HPDE6-E6E7 (cell line): ENCODE measurements around the gene TUBB3.
"Not testable (repeated sequence)": the region's sequence is repeated elsewhere in the genome, so short reads cannot be mapped to it uniquely, and the experiment has no call there.

Source experiments
- DNase-seq: peaks from one replicate; pipeline ENCODE4 v3.0.0; 2011; ENCODE audit warnings: missing footprints; ENCODE audit errors: extremely low spot score

The TUBB3 gene

DNA sequence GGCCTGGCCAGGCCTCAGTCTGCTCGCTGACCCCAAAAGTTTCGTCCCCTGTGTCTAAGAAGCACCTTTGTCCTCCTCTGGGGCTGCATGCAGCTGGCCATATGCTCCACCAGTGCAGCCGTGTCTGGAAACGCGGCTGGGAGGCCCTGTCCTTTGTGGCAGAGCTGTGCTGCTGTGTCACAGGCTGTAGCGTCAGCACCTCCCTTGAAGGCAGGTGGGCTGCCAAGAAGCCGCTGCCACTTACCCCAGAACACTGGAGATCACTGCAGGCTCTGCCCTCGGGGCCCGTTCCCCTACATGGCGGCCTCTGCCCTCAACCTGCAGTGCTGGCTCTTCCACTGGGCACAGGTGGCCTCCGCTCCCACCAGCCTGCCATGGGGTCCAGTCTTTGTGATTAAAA, 20.2 kb upstream of the TUBB3 start:
- no peak for DNase-seq

DNA sequence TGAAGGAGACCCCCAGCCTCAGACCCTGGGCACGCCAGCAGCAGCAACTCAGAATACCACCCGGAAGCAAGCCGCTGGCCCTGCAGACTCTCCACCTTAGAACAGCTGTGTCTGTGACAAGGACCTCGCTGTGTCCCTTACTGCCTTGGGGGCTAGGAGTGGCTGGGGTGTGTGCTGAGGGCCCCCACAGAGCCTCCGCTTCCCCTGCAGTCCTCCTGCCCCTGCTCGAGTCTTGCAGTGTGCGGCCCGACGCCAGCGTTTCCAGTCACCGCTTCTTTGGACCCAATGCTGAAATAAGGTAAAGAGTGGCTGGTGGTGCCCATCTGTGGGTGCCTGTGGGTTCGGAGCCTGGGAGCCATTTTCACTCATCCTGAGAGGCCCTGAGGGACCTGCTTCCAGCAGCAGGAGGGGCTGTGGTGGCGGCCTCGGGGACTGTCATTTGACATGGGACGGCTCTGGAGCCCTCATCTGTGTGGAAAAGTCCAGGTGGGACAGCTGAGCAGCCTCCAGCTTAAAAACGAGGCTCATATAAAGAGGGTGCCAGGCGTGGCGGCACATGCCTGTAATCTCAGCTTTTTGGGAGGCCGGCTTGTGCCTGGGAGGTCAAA, 19.1 kb upstream of the TUBB3 start:
- no peak for DNase-seq

DNA sequence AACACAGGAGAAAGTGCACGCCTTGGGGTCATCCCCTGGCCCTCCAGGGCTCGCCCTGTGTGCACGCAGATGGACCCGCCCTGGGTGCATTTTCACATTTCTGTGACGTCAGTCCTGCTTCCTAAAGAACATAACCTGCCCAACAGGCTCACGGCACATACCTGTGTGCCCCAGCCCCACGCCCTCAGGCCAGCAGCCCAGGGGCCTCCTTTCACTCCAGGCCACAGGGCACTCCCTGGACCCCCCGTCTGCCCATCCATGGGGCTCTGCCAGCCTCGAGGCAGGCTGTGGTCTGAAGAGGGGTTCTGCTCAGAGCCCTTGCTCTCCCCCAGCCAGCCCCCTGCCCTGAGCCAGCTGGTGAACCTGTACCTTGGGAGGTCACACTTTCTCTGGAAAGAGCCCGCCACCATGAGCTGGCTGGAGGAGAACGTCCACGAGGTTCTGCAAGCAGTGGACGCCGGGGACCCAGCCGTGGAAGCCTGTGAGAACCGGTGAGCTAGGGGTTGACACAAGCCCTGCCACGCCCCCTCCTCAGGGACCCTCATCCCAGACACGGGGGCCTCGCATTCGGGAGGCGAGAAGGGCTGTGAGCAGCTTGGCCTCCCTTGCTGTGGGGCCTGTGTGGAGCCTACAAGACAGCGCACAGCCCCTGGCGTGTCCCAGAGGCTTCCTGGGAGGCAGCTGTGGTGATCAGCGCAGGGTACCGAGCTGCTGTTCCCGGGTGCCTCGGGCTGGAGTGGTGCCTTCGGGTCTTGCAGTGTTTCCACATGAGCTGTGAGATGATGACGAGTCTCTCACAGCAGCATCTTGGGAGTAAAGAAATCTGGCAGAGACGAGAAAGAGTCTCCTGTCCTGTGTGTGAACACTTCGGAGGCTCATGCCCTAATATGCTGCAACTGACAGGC, 18.3 kb upstream of the TUBB3 start:
- no peak for DNase-seq

DNA sequence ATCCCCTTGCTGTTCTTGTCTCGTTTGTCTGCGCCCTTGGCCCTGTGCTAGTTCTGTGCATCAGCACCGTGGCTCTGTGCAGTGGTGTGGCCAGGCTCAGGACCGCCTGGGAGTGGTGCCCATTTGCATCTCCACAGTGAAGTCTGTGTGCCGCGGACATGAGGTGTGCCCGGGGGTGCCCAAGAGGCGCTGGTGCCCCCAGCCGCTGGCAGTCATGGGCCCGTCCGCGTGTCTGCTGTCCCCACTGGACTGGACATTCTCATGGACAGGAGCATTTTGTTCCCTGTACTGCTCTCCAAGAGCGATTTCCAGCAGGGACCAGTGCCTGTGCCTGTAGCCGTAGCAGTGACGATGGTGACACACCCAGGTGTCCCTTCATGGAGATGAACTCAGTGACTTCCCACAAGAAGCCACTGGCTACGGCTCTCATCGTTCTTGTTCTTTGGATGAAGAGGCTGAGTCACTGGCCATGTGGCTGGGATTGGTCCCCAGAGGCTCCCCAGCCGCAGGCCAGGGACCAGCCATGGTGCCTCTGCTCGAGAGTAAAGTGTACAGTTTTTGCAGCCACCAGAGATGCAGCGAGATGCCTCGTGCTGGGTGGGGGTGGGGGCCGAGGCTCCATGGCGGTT, 17.5 kb upstream of the TUBB3 start:
- DNase-seq, result no peak

DNA sequence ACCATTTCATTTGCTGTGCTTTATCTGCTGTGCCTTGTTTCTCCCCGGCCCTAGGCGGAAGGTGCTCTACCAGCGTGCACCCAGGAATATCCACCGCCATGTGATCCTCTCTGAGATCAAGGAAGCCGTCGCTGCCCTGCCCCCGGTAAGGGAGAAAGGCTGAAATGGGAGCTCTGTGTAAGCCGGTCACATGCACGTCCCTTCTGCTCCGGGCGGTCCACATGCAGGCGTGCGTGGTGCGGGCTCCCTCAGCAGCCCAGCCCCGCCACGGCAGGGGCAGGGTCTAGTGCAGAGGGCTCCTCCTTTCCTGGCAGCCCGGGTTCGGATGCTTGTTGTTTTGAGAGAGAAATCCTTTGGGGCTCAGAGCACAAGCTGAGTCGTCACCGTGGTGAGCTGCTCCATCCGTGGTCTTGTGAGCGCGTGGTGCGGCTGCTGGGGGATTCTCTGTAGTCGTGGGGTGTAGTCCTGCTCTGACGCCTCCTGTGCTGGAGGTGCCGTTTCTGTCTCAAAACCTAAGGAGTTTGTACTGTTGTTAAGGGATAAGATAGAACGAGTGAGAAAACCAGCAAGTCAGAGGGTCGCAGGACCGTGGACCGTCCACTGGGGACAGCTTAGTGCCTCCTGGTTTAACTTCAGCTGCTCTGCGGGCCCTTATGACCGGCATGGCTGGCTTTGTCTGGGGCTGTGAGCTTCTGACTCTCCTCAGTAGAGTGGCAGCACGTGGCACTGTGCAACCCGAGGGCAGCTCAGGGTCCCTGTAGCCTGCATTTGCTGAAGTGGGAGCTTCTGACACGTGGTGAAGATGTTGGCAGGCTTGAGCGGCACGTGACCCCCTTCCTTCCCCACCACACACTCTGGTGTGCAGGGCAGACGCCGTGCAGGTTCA, 16.8 kb upstream of the TUBB3 start:
- no peak for DNase-seq

DNA sequence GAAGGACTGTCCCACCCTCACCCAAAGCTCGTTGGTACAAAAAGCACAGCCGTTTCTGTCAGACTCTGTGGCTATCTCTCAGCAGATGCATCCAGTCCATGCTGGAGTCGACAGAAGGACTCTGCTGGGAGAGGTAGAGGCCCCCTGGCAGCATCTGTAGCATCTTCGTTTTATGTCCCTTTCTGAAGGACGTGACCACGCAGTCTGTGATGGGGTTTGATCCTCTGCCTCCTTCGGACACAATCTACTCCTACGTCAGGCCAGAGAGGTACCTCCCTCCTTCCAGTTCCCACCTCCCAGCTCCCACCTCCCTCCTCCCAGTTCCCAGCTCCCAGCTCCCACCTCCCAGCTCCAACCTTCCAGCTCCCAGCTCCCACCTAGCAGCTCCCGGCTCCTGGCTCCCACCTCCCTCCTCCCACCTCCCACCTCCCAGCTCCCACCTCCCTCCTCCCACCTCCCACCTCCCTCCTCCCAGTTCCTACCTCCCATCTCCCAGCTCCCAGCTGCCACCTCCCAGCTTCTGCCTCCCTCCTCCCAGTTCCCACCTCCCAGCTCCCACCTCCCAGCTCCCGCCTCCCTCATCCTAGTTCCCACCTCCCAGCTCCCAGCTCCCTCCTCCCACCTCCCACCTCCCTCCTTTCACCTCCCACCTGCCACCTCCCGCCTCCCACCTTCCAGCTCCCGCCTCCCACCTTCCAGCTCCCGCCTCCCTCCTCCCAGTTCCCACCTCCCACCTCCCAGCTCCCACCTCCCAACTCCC, 15.9 kb upstream of the TUBB3 start:
- DNase-seq, result no peak

DNA sequence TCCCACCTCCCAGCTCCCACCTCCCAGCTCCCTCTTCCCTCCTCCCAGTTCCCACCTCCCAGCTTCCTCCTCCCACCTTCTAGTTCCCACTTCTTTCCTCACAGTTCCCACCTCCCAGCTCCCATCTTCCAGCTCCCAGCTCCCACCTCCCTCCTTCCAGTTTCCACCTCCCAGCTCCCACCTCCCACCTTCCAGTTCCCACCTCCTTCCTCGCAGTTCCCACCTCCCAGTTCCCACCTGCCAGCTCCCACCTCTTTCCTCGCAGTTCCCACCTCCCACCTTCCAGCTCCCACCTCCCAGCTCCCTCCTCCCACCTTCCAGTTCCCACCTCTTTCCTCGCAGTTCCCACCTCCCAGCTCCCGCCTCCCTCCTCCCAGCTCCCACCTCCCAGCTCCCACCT, 14.9 kb upstream of the TUBB3 start:
- DNase-seq, result no peak

DNA sequence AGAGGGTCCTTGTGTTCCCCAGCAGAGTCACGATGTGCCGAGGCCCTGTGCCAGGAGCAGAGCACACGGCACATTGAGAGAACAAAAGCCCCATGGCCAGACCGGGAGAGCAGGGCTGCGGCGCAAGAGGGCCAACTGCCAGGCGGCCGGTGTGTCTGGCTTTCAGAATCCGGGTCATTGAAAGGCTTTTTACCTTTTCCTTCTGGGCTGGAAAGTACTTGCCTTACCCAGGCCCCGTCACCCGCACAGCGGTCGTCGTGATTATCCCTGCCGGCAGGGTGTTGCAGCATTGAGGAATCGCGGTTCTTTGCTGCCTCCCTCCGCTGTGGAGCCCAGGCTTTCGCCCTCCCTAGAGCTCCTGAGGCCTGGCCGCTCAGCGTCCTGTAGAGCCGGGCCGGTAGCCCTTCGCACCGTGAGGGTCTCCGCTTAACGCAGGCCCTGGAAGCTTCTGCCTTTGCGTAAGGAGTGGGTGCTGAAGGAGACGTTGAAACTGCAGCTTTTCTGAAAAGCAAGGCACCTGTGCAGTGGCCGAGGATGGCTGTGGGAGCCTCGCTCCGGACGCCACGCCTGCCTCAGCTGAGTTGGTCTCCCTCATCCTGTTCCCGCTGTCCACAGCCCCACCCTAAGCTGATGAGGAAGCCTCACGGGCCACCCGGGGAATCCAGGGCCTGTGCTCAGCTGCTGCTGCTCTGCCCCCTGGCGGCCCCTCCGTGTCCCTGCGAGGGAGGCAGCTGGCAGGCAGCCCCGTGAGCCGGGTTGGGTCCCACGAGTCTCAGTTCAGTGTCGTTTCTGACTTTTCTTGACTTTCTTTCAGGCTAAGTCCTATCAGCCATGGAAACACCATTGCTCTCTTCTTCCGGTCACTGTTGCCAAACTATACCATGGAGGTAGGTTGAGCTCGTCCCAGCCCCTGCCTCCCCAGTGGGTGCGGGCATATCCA, 13.1 kb upstream of the TUBB3 start:
- DNase-seq, result peak; percentile 84

DNA sequence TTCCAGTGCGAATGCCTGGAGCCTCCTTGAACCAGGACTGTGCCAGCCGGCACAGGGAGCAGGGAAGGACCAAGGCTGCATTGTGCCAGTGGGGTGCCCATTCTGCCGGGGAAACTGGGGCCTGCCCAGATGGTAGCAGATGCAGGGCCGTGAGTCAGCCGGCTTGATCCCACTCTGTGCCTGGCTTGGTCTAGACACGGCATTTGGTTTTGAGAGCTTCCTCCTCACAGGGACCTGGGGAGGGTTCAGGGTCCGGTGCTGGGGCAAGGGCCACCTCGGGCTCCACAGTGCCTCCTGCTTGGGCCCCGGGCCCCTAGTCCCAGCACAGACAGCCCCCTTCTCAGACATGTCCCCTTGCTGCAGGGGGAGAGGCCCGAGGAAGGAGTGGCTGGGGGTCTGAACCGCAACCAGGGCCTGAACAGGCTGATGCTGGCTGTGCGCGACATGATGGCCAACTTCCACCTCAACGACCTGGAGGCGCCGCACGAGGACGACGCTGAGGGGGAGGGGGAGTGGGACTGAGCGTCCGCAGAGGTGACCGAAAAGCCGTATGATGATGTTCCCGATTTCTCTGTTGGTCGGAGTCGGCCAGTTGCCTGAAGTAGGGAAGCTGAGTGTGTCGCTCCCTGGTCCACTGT, 12.3 kb upstream of the TUBB3 start:
- DNase-seq, result no peak

DNA sequence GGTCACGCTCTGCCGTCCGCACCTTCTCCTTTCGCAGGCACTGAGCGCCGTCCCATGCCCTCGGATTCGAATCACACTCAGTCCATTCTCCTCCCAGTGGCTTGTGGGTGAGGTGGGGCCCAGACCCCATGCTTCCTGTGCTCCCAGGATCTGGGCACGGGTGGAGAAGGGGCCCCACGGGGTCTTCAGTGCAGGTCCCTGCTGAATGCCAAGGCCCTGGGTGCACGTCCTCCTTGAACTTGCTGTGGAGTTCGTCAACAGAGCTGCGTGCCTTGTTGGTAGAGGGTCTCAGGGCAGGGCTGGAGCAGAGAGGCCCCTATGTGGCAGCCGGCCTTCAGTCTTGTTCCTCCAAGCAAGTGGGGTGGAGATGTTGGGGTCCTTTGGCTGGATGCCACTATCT, 11.8 kb upstream of the TUBB3 start:
- DNase-seq, result no peak

DNA sequence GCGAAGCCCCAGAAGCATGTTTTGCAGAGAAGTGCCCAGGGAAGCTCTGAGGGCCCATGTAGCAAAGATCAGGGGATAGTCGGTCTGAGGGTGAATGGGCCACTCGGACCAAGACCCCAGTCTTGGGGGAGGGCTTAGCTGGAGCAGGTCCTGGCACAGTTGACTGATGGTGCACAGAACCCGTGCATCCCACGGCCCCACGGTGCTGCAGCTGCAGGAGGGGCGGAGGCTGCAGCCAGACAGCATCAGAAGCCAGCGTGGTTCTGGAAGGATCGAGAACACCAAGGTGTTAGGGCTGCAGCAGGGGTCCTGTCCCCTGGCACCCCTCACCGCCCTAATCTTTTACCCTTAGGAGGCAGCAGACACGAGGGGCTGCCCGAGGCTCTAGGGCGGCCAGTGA, 11.0 kb upstream of the TUBB3 start:
- DNase-seq, result no peak

DNA sequence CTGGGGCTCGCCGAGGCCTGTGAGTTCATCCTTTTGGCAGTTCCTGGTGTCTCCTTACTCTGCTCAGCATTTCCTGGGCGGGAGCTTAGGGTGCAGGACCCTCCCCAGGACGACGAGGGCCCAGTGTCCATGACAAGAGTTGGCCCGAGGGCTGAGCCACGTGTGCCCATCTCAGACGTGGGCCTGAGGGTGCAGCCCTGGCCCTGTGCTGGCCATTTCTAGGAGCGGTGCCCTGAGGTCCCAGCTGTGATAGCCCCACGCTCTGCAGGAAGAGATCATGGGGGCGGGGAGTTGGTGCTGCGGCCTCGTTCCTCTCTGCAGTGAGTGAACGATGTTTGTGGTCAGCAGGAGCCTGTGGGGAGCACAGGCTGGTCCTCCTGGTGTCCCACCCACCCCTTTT, 10.5 kb upstream of the TUBB3 start:
- DNase-seq, result no peak

DNA sequence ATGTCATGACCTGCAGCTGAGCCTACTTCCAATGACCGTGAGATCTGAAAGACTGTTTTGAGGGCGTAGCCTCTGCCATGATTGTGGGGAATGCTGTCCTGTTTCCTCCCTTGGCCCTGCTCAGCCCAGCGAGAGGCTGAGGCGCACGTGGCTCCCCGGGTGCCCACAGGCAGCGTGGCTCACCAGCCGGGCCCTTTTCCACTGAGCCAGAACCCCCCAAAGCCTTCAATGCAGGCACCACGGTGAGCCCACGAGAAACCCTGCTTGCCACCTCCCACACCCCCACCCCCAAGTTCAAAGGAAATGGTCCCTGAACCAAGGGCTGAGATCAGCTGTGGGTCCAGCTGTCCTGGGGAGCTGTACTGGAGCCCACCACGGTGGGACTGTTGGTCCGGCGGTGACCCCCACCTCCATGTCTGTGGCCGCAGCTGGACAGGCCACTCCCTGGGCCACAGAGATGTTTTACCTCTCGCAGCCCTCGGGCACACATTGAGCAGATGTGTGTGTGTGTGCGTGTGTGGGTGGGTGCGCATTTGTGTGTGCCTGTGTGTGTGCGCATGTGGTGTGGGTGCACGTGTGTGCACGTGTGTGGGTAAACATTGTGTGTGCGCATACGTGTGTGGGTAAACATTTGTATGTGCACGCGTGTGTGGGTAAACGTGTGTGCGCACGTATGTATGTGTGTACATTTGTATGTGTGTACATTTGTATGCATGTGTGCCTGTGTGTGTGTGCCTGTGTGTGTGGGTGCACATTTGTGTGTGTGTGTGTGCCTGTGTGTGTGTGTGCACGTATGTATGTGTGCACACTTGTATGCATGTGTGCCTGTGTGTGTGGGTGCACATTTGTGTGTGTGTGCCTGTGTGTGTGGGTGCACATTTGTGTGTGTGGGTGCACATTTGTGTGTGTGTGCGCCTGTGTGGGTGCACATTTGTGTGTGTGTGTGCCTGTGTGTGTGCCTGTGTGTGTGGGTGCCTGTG, 9.4 kb upstream of the TUBB3 start:
- no peak for DNase-seq

DNA sequence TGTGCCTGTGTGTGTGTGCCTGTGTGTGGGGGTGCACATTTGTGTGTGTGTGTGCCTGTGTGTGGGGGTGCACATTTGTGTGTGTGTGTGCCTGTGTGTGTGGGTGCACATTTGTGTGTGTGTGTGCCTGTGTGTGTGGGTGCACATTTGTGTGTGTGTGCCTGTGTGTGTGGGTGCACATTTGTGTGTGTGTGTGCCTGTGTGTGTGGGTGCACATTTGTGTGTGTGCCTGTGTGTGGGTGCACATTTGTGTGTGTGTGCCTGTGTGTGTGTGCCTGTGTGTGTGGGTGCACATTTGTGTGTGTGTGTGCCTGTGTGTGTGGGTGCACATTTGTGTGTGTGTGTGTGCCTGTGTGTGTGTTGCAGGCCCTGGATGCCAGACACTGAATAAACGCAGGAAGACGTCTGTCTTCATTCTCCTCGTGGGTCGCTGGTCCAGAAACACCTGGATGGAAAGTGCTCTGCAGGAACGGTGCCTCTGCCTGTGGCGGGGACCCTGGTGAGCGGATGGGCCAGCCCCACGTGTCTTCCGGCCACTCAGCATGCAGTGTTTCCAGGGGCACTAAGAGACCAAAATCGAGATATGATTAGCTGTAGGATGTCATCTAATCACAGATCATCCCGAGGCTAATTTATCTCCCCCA, 8.4 kb upstream of the TUBB3 start:
- DNase-seq, result not testable (repeated sequence)

DNA sequence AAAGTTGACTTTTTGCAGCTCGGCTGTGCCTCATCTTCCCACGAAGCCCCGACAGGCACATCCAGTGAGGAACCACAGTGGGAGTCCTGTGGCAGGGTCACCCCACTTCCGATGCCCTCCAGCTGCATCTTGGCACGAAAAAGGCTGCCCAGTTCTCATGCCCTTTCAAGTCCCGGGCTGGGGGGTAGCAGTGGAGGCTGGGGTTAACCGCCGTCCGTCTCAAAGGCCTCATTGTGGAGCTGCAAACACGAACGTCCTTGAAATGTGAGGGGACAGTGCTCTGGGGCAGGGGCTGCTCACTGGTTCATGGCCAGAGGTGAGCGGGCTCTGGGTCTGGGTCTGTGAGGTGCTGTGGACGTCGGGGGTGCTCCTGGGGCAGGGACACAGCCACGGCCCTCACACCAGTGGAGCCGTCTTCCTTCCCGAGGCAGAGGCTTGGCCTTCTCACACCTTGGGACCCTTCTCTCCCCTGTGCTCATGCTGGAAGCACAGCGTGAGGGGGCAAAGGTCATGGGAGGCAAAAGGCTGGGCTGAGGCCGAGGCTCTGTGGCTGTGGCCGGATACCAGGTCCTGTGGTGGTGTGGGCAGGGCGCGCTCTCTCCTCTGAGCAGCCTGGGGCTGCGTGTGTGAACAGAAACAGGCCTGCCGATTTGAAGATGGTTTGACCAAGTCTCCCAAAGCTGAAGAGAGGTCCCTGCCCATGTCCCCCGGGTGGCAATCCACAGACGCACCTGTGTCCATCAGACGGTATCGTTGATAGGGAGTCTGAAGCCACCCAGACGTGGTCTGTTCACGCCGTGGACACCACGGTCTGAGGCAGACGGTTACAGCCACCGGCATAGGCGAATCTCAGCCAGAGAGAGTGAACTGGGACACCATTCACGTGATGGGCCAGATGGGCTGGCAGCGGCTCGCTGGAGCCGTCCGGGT, 7.6 kb upstream of the TUBB3 start:
- DNase-seq, result no peak

DNA sequence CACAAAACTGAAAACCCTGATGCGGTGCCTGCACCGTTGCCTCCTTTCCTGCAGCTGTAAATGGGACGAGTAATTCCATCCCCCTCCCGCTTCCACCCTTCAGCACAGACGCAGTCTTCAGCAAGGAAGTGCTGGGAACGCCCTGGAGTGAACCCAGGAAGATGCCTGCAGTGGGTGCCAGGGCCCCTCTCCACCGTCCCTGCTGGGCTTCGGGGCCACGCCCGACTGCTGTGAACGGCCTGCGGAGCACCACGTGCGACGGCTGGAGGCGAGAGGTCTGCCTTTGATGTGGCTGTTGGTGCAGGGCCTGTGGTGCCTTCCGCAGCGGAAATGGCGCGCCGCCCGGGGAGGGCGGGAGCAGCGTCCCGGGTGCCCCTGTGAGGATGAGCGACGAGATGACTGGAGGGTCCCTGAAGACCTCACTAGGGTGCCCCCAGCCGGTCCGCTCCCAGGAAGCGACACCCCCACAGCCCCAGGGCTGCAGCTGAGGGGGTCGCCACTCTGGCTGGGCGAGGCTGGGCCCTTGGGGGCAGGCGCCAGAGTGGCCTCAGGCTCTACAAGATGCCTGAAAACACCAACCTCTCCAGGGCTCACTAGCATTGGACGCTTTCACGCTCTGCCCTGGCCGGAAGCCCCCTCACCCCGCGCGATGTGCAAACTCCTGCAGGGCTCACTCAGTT, 5.2 kb upstream of the TUBB3 start:
- peak; percentile 73 for DNase-seq
